HepG2 (cell line): ENCODE results near the gene FBXO41. TPM values are rescaled to one million over a fixed set of nuclear protein-coding genes. Genes with fewer than 3 reads are reported as not detected.

ENCODE experiments used
- BORCS8-MEF2B ChIP-seq: sonication (generic); formaldehyde crosslinking; IDR thresholded peaks from 2 replicates; pipeline ENCODE4 v1.8.0; 2022; ENCODE audit warnings: mild to moderate bottlenecking, missing genetic modification reagents
- CSRNP1 ChIP-seq: sonication (generic); formaldehyde crosslinking; IDR thresholded peaks from 2 replicates; pipeline ENCODE4 v1.8.1; 2023; ENCODE audit warnings: mild to moderate bottlenecking, missing genetic modification reagents
- FOSL2 ChIP-seq: sonication (generic); formaldehyde crosslinking; IDR thresholded peaks from 2 replicates; pipeline ENCODE4 v1.4.0; 2020; ENCODE audit warnings: missing genetic modification reagents
- FOXP4 ChIP-seq: sonication (generic); formaldehyde crosslinking; IDR thresholded peaks from 2 replicates; pipeline ENCODE4 v1.4.0; 2020; ENCODE audit warnings: missing genetic modification reagents
- IKZF4 ChIP-seq: sonication (generic); formaldehyde crosslinking; IDR thresholded peaks from 2 replicates; pipeline ENCODE4 v1.5.1; 2020; ENCODE audit warnings: borderline replicate concordance, mild to moderate bottlenecking, low read depth, missing genetic modification reagents; ENCODE audit errors: not compliant biosample characterization
- KAT8 ChIP-seq: IDR thresholded peaks from 2 replicates; pipeline ENCODE4 v1.6.1; 2016; ENCODE audit warnings: missing genetic modification reagents, missing compliant biosample characterization
- NCOA1 ChIP-seq: sonication (generic); formaldehyde crosslinking; IDR thresholded peaks from 2 replicates; pipeline ENCODE4 v1.9.0; 2021; ENCODE audit warnings: missing genetic modification reagents
- NFYC ChIP-seq: IDR thresholded peaks from 2 replicates; pipeline ENCODE4 v1.6.1; 2016; ENCODE audit warnings: missing genetic modification reagents, missing compliant biosample characterization
- NR2C2 ChIP-seq: sonication (generic); formaldehyde crosslinking; IDR thresholded peaks from 2 replicates; pipeline ENCODE4 v1.4.0; 2020; ENCODE audit warnings: missing genetic modification reagents, mild to moderate bottlenecking, moderate library complexity, borderline replicate concordance
- PAXIP1 ChIP-seq: sonication (generic); formaldehyde crosslinking; conservative IDR thresholded peaks from 2 replicates; pipeline ENCODE4 v1.4.0; 2020; ENCODE audit warnings: mild to moderate bottlenecking, missing genetic modification reagents, moderate library complexity
- RXRA ChIP-seq: sonication (generic); formaldehyde crosslinking; IDR thresholded peaks from 2 replicates; pipeline ENCODE4 v1.5.1; 2020; ENCODE audit warnings: missing genetic modification reagents
- SOX6 ChIP-seq, 2 experiments: fragments of 450-650 bp in 1 of 2; sonication (generic) in 1 of 2; formaldehyde crosslinking in 1 of 2; IDR thresholded peaks; 2 replicates each; pipeline versions ENCODE4 v1.4.0 to v1.6.1; 2017 to 2020; ENCODE audit warnings: antibody characterized with exemption in 1 of 2, mild to moderate bottlenecking in 1 of 2, missing genetic modification reagents in 1 of 2
- SP140L ChIP-seq: sonication (generic); formaldehyde crosslinking; IDR thresholded peaks from 2 replicates; pipeline ENCODE4 v1.4.0; 2020; ENCODE audit warnings: missing genetic modification reagents, borderline replicate concordance
- TCF7 ChIP-seq: sonication (generic); IDR thresholded peaks from 2 replicates; pipeline ENCODE4 v1.6.1; 2016; ENCODE audit warnings: antibody characterized with exemption, low read depth
- ZFP90 ChIP-seq: sonication (generic); formaldehyde crosslinking; IDR thresholded peaks from 2 replicates; pipeline ENCODE4 v1.8.0; 2022; ENCODE audit warnings: missing genetic modification reagents, mild to moderate bottlenecking, inconsistent platforms, borderline replicate concordance
- ZNF232 ChIP-seq: sonication (generic); formaldehyde crosslinking; IDR thresholded peaks from 2 replicates; pipeline ENCODE4 v1.4.0; 2020; ENCODE audit warnings: missing genetic modification reagents, borderline replicate concordance
- ZNF264 ChIP-seq: sonication (generic); formaldehyde crosslinking; IDR thresholded peaks from 2 replicates; pipeline ENCODE4 v1.4.0; 2020; ENCODE audit warnings: missing genetic modification reagents
- ZNF564 ChIP-seq: sonication (generic); formaldehyde crosslinking; IDR thresholded peaks from 2 replicates; pipeline ENCODE4 v1.8.1; 2023; ENCODE audit warnings: mild to moderate bottlenecking, missing genetic modification reagents
- polyA plus RNA-seq, 8 experiments: library from polyadenylated mRNA; depleted of rRNA in 3 of 8; stranded (reverse) in 7 of 8; unstranded in 1 of 8; fragments of >200 nt; fragmentation: Illumina TruSeq in 4 of 8; extraction: Trizol in 4 of 8; gene quantifications; 2 replicates each; pipeline versions ENCODE4 v1.2.1 to v1.2.3, GENCODE V29; 2011 to 2016; ENCODE audit warnings: low read depth in 4 of 8, missing spikeins in 1 of 8, mixed read lengths in 1 of 8; ENCODE audit not compliant: insufficient read depth in 1 of 8
- total RNA-seq, 5 experiments: library from RNA; depleted of rRNA; stranded (reverse); fragments of >200 nt; fragmentation: Illumina TruSeq; extraction: Trizol; gene quantifications; 2 replicates each; pipeline ENCODE4 v1.2.3, GENCODE V29; 2016; ENCODE audit warnings: low read depth in 1 of 5
- TF ChIP-seq, protein P1 (sequence below): IDR thresholded peaks from 2 replicates; pipeline ENCODE4 v1.6.1; 2016
- TF ChIP-seq, protein P2 (sequence below): sonication (generic); formaldehyde crosslinking; conservative IDR thresholded peaks from 2 replicates; pipeline ENCODE4 v1.4.0; 2020; ENCODE audit warnings: missing genetic modification reagents

The FBXO41 gene
- total and polyA plus RNA-seq, 2 of the 13 experiments (the other 11 are each of a cell fraction or from before 2014, with no cell fraction given): 4.2 to 10.3 TPM

DNA sequence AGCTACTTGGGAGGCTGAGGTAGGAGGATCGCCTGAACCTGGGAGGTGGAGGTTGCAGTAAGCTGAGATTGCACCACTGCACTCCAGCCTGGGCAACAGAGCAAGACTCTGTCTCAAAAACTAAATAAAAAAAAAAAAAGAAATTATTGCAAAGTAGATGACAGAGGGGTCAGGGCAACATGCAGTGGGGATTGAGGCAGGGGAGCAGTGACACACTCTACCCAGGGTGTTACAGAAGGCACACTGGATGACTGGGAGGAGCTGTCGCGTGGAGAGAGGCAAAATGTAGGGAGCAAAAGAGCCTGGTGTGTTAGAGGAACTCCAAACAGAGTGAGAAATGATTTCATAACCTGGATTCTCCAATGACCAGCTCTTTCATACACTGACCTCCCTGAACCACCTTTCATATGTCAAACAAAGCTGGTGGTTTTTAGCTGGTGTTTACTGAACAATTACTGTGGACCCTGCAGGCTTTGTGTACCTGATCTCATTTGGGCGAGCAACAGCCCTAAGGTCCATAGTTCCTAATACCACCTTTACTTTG lies 22.1 kb downstream of the FBXO41 start (continued):
- TF ChIP-seq, protein P1, sequence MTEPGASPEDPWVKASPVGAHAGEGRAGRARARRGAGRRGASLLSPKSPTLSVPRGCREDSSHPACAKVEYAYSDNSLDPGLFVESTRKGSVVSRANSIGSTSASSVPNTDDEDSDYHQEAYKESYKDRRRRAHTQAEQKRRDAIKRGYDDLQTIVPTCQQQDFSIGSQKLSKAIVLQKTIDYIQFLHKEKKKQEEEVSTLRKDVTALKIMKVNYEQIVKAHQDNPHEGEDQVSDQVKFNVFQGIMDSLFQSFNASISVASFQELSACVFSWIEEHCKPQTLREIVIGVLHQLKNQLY (CRISPR knock-in tag): peak; percentile 90
- TF ChIP-seq ZFP90 (CRISPR knock-in tag) (0 out of 2 replicates have a peak, but pooled peaks have one; percentile 31), NFYC (CRISPR knock-in tag) (peak; percentile 48), TCF7 (peak; percentile 65), CSRNP1 (CRISPR knock-in tag) (peak; percentile 47; the same call in 1 of the 2 replicates), BORCS8-MEF2B (CRISPR knock-in tag) (peak; percentile 19; the same call in 1 of the 2 replicates), PAXIP1 (peak; percentile 97), FOXP4 (peak; percentile 92), ZNF564 (CRISPR knock-in tag) (0 out of 2 replicates have a peak, but pooled peaks have one; percentile 31), FOSL2 (peak; percentile 53), SOX6 (IDR thresholded peaks at IDR 0.05) (no peak), SOX6 (CRISPR knock-in tag; IDR thresholded peaks at IDR 0.05) (peak; percentile 97), RXRA (peak; percentile 22; the same call in 1 of the 2 replicates), NCOA1 (CRISPR knock-in tag) (no peak; the same call in 1 of the 2 replicates), ZNF232 (CRISPR knock-in tag) (no peak; the same call in 1 of the 2 replicates), ZNF264 (CRISPR knock-in tag) (peak; percentile 82; the same call in 1 of the 2 replicates), KAT8 (peak; percentile 75; the same call in 1 of the 2 replicates), IKZF4 (CRISPR knock-in tag) (no peak), NR2C2 (CRISPR knock-in tag) (peak; percentile 66), SP140L (0 out of 2 replicates have a peak, but pooled peaks have one; percentile 65)
- TF ChIP-seq, protein P2, sequence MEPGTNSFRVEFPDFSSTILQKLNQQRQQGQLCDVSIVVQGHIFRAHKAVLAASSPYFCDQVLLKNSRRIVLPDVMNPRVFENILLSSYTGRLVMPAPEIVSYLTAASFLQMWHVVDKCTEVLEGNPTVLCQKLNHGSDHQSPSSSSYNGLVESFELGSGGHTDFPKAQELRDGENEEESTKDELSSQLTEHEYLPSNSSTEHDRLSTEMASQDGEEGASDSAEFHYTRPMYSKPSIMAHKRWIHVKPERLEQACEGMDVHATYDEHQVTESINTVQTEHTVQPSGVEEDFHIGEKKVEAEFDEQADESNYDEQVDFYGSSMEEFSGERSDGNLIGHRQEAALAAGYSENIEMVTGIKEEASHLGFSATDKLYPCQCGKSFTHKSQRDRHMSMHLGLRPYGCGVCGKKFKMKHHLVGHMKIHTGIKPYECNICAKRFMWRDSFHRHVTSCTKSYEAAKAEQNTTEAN (CRISPR knock-in tag): peak; percentile 67; the same call in 1 of the 2 replicates
